Thoracic aorta (tissue), 2 donors: ENCODE results near the gene EZH2. TPM values are rescaled to one million over a fixed set of nuclear protein-coding genes. Genes with fewer than 3 reads are reported as not detected.

ENCODE experiments used
- ATAC-seq: fragments of 150-250 bp; one replicate; pipeline ENCODE4 v1.8.0; 2017; ENCODE audit warnings: low read depth; ENCODE audit not compliant: insufficient number of reproducible peaks, low FRiP score
- DNase-seq: peaks from one replicate; pipeline ENCODE4 v3.0.0-alpha.2; 2020; ENCODE audit warnings: low spot score
- H3K27ac ChIP-seq, 2 donors: fragments of 200-600 bp; sonication (generic); 1 replicate in 1 of 2; 2 replicates in 1 of 2; pipeline ENCODE4 v1.5.1; 2016; ENCODE audit warnings: mild to moderate bottlenecking in 2 of 2, moderate library complexity in 2 of 2
- H3K27me3 ChIP-seq: fragments of 200-600 bp; sonication (generic); replicated peaks from 2 replicates; pipeline ENCODE4 v1.6.0; 2016; ENCODE audit warnings: mild to moderate bottlenecking; ENCODE audit not compliant: insufficient read depth
- H3K36me3 ChIP-seq: fragments of 200-600 bp; sonication (generic); one replicate; pipeline ENCODE4 v1.5.1; 2016
- H3K4me1 ChIP-seq, 2 donors: fragments of 200-600 bp; sonication (generic); 1 replicate in 1 of 2; 2 replicates in 1 of 2; pipeline versions ENCODE4 v1.5.1 to v1.6.0; 2016; ENCODE audit warnings: low read depth in 2 of 2, mild to moderate bottlenecking in 1 of 2; ENCODE audit not compliant: control insufficient read depth in 1 of 2
- H3K4me3 ChIP-seq: fragments of 200-600 bp; sonication (generic); 2 replicates; pipeline ENCODE4 v1.5.1; 2016; ENCODE audit warnings: mild to moderate bottlenecking
- H3K9me3 ChIP-seq: fragments of 200-600 bp; sonication (generic); 2 replicates; pipeline ENCODE4 v1.5.1; 2016
- total RNA-seq, 2 donors: library from RNA; depleted of rRNA; stranded (reverse); fragments of >200 nt; gene quantifications; one replicate each; pipeline versions ENCODE4 v1.1.0 to v1.2.3, GENCODE V29; 2016
- TF ChIP-seq, protein P1 (sequence below): fragments of 200-600 bp; sonication (generic); IDR thresholded peaks from one replicate; pipeline ENCODE4 v1.5.1; 2019; ENCODE audit warnings: antibody characterized with exemption

EZH2 gene
- total RNA-seq, 2 donors from 2014 or later: 2.4 TPM; not detected in 1

GRCh38 chr7:148903504-148903903 lies 19.4 kb upstream of the EZH2 start:
- H3K4me3 ChIP-seq: no peak overlapping the region
- H3K9me3 ChIP-seq: no peaks in the 10 kb centered on the region
- no peaks in the 10 kb centered on the region for H3K4me1 ChIP-seq
- H3K36me3 ChIP-seq: no peaks in the 10 kb centered on the region
- H3K27ac ChIP-seq: no peak overlapping the region
- ATAC-seq: no peak
- H3K27me3 ChIP-seq: no peaks in the 10 kb centered on the region
- no peak for DNase-seq
- TF ChIP-seq, protein P1, sequence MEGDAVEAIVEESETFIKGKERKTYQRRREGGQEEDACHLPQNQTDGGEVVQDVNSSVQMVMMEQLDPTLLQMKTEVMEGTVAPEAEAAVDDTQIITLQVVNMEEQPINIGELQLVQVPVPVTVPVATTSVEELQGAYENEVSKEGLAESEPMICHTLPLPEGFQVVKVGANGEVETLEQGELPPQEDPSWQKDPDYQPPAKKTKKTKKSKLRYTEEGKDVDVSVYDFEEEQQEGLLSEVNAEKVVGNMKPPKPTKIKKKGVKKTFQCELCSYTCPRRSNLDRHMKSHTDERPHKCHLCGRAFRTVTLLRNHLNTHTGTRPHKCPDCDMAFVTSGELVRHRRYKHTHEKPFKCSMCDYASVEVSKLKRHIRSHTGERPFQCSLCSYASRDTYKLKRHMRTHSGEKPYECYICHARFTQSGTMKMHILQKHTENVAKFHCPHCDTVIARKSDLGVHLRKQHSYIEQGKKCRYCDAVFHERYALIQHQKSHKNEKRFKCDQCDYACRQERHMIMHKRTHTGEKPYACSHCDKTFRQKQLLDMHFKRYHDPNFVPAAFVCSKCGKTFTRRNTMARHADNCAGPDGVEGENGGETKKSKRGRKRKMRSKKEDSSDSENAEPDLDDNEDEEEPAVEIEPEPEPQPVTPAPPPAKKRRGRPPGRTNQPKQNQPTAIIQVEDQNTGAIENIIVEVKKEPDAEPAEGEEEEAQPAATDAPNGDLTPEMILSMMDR: no peak

DNA sequence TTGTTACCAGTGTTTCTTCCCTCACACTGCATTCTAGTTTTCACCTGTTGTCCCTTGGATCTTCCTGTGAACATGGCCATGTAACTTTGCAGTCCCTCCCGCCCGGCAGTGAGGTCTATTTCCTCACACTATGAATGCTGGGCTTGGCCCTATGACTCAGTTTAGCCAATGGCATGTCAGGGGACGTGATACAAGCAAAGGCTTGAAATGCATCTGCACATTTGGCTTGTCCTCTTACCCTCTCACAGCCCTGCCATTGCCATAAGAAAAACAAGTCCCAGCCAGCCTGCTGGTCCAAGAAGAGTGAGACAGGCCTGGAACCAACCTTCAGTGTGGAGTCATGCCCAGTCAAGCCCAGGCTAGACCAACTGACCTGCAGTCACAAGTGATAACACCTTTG lies 17.1 kb upstream of the EZH2 start:
- Histone ChIP-seq H3K36me3 (no peaks in the 10 kb centered on the region), H3K9me3 (no peaks in the 10 kb centered on the region), H3K27me3 (no peaks in the 10 kb centered on the region), H3K4me1 (no peaks in the 10 kb centered on the region), H3K27ac (no peak overlapping the region), H3K4me3 (no peak overlapping the region)
- TF ChIP-seq, protein P1: no peak
- ATAC-seq (no peak), DNase-seq (no peak)

GRCh38 chr7:148898845-148899484 lies 14.9 kb upstream of the EZH2 start:
- ATAC-seq: no peak
- no peak overlapping the region for H3K4me3 ChIP-seq
- no peak for DNase-seq
- TF ChIP-seq, protein P1: no peak
- no peaks in the 10 kb centered on the region for H3K27me3 ChIP-seq
- H3K9me3 ChIP-seq: no peaks in the 10 kb centered on the region
- no peaks in the 10 kb centered on the region for H3K36me3 ChIP-seq
- no peaks in the 10 kb centered on the region for H3K4me1 ChIP-seq
- no peak overlapping the region for H3K27ac ChIP-seq

- DNase-seq: no peak
- TF ChIP-seq, protein P1: no peak
- Histone ChIP-seq H3K4me3 (no peak overlapping the region), H3K27me3 (no peaks in the 10 kb centered on the region), H3K4me1 (no peaks in the 10 kb centered on the region), H3K27ac (no peak overlapping the region), H3K36me3 (no peaks in the 10 kb centered on the region), H3K9me3 (no peaks in the 10 kb centered on the region)
- no peak for ATAC-seq
Observed at GRCh38 chr7:148894591-148894990, 10.5 kb upstream of the EZH2 start.

- Histone ChIP-seq H3K27ac (no peak overlapping the region), H3K4me3 (no peak overlapping the region), H3K4me1 (no peaks in the 10 kb centered on the region), H3K9me3 (no peaks in the 10 kb centered on the region), H3K36me3 (no peaks in the 10 kb centered on the region), H3K27me3 (no peaks in the 10 kb centered on the region)
- TF ChIP-seq, protein P1: no peak
- ATAC-seq (no peak), DNase-seq (no peak)
Observed at GRCh38 chr7:148893071-148893470, 9.0 kb upstream of the EZH2 start.
